A673 (cell line): ENCODE measurements around the gene SOX5. TPM values are rescaled to one million over a fixed set of nuclear protein-coding genes. Genes with fewer than 3 reads are reported as not detected.

ENCODE experiments used
- BruUV-seq: library from RNA; stranded (reverse); fragments of 400-500 nt; replicated peaks from 2 replicates; lab custom pipeline; 2021; lab: Mats Ljungman, UMichigan
- CTCF ChIA-PET: fragments of 300-600 bp; sonication (Branson Sonifier 250); formaldehyde crosslinking; loops from one replicate; lab custom pipeline; 2022; ENCODE audit warnings: antibody characterized with exemption; lab: Charles Lee
- POLR2A ChIA-PET: fragments of 300-600 bp; sonication (Branson Sonifier 250); formaldehyde crosslinking; loops from one replicate; lab custom pipeline; 2022; ENCODE audit warnings: antibody characterized with exemption; ENCODE audit not compliant: low non-redundant PET; lab: Charles Lee
- DNase-seq: peaks from one replicate; pipeline ENCODE4 v3.0.0-alpha.2; 2015; ENCODE audit warnings: low spot score
- H3K27ac ChIP-seq: fragments of 200-600 bp; sonication (generic); 2 replicates; pipeline ENCODE4 v1.5.1; 2016; ENCODE audit warnings: mixed run types, low read depth, mild to moderate bottlenecking, mixed read lengths, antibody characterized with exemption, low read length; ENCODE audit not compliant: poor library complexity, severe bottlenecking
- H3K27me3 ChIP-seq: fragments of 200-600 bp; sonication (generic); replicated peaks from 2 replicates; pipeline ENCODE4 v1.6.1; 2017; ENCODE audit warnings: mixed run types, low read depth, mild to moderate bottlenecking, mixed read lengths, antibody characterized with exemption, low read length; ENCODE audit not compliant: insufficient read depth, poor library complexity
- H3K36me3 ChIP-seq: fragments of 200-600 bp; sonication (generic); 2 replicates; pipeline ENCODE4 v1.6.1; 2016; ENCODE audit warnings: mixed run types, mild to moderate bottlenecking, mixed read lengths, antibody characterized with exemption, low read length; ENCODE audit not compliant: insufficient read depth, poor library complexity, severe bottlenecking
- H3K4me1 ChIP-seq: fragments of 200-600 bp; sonication (generic); 2 replicates; pipeline ENCODE4 v1.6.1; 2017; ENCODE audit warnings: mixed run types, mild to moderate bottlenecking, mixed read lengths, antibody characterized with exemption, low read length; ENCODE audit not compliant: insufficient read depth, poor library complexity, severe bottlenecking
- H3K4me3 ChIP-seq: fragments of 200-600 bp; sonication (generic); 2 replicates; pipeline ENCODE4 v1.5.1; 2016; ENCODE audit warnings: low read depth, mixed run types, mild to moderate bottlenecking, mixed read lengths, low read length; ENCODE audit not compliant: poor library complexity, severe bottlenecking
- H3K9me3 ChIP-seq: fragments of 200-600 bp; sonication (generic); 2 replicates; pipeline ENCODE4 v1.6.1; 2016; ENCODE audit warnings: mixed run types, low read depth, mild to moderate bottlenecking, mixed read lengths, antibody characterized with exemption, low read length; ENCODE audit not compliant: poor library complexity, severe bottlenecking
- CTCF ChIP-seq: fragments of 300-800, 200-600 bp; sonication (generic); conservative IDR thresholded peaks from 2 replicates; pipeline ENCODE4 v1.5.1; 2017; ENCODE audit warnings: low read depth, mild to moderate bottlenecking, antibody characterized with exemption, low read length, moderate library complexity, mixed read lengths
- EZH2 ChIP-seq: fragments of 200-600 bp; sonication (generic); IDR thresholded peaks from 2 replicates; pipeline ENCODE4 v1.6.1; 2017; ENCODE audit warnings: borderline replicate concordance, low read depth, mild to moderate bottlenecking, mixed read lengths, antibody characterized with exemption, low read length; ENCODE audit not compliant: poor library complexity, severe bottlenecking
- intact Hi-C: fragments of 100-400 bp; cut with micrococcal nuclease; formaldehyde crosslinking; loops from one replicate; pipeline ENCODE4 v1.10.0; 2022; ENCODE audit not compliant: unreplicated experiment
- total RNA-seq: library from RNA; stranded (reverse); gene quantifications from 2 replicates; pipeline ENCODE4 v1.2.3, GENCODE V29; 2021

SOX5 gene
- total RNA-seq, 1 experiment from 2014 or later: 11.9 TPM

- H3K4me1 ChIP-seq: peaks cover 6% of the 10 kb centered on the region
- POLR2A ChIA-PET: no interaction called here
- BruUV-seq: no TSS peak
Observed at GRCh38 chr12:23948291-23948690, 1.2 kb downstream of the SOX5 start.

GRCh38 chr12:23947395-23947794 is 2.1 kb downstream of the SOX5 start:
- DNase-seq: no peak
- Histone ChIP-seq H3K36me3 (no peaks in the 10 kb centered on the region), H3K27me3 (no peaks in the 10 kb centered on the region), H3K27ac (no peak overlapping the region), H3K4me3 (no peak overlapping the region), H3K9me3 (no peaks in the 10 kb centered on the region), H3K4me1 (peaks cover 6% of the 10 kb centered on the region)
- BruUV-seq: no TSS peak
- ChIA-PET CTCF (no interaction called here), POLR2A (no interaction called here)
- TF ChIP-seq EZH2: no peak
- intact Hi-C loops: no loop called here

More at GRCh38 chr12:23948291-23948690, 1.2 kb downstream of the SOX5 start:
- TF ChIP-seq EZH2: no peak
- TF ChIP-seq CTCF: no peak
- intact Hi-C loops: no loop called here
- Histone ChIP-seq H3K9me3 (no peaks in the 10 kb centered on the region), H3K4me3 (no peak overlapping the region), H3K36me3 (no peaks in the 10 kb centered on the region), H3K27me3 (no peaks in the 10 kb centered on the region), H3K27ac (no peak overlapping the region)
- DNase-seq: no peak
- CTCF ChIA-PET: no interaction called here

- ChIA-PET CTCF (no interaction called here), POLR2A (no interaction called here)
- Histone ChIP-seq H3K27ac (no peak overlapping the region), H3K4me3 (no peak overlapping the region), H3K9me3 (no peaks in the 10 kb centered on the region), H3K36me3 (no peaks in the 10 kb centered on the region), H3K4me1 (no peaks in the 10 kb centered on the region), H3K27me3 (no peaks in the 10 kb centered on the region)
- intact Hi-C loops: no loop called here
- no peak for TF ChIP-seq CTCF
- no peak for TF ChIP-seq EZH2
- no peak for DNase-seq
- no TSS peak for BruUV-seq
Observed at GRCh38 chr12:23945249-23945648, 4.2 kb downstream of the SOX5 start.

- H3K36me3 ChIP-seq: no peaks in the 10 kb centered on the region
- H3K27ac ChIP-seq: no peak overlapping the region
- ChIA-PET CTCF (no interaction called here), POLR2A (interaction anchor here (0.6 kb wide), 1 partner anchor 364 kb away, joined by 4 read pairs; no protein-coding TSS in a partner anchor)
- no peaks in the 10 kb centered on the region for H3K9me3 ChIP-seq
- no peaks in the 10 kb centered on the region for H3K4me1 ChIP-seq
- BruUV-seq: no TSS peak
- H3K27me3 ChIP-seq: no peaks in the 10 kb centered on the region
- TF ChIP-seq CTCF (no peak), EZH2 (no peak)
- no peak overlapping the region for H3K4me3 ChIP-seq
- intact Hi-C loops: no loop called here
- no peak for DNase-seq
Observed at GRCh38 chr12:23944067-23944466, 5.4 kb downstream of the SOX5 start.
